HUES64 (cell line): ENCODE data around the gene OR9Q1.
"Not testable (repeated sequence)": the region's sequence is repeated elsewhere in the genome, so short reads cannot be mapped to it uniquely, and the experiment has no call there.

ENCODE experiments used
- H3K27ac ChIP-seq: 2 replicates; pipeline ENCODE4 v1.7.0; 2013; ENCODE audit warnings: low read depth, low read length, inconsistent platforms
- H3K27me3 ChIP-seq: 2 replicates; pipeline ENCODE4 v1.6.1; 2013; ENCODE audit warnings: mild to moderate bottlenecking, low read length; ENCODE audit not compliant: insufficient read depth
- H3K36me3 ChIP-seq: 2 replicates; pipeline ENCODE4 v1.6.1; 2013; ENCODE audit warnings: mild to moderate bottlenecking, low read length; ENCODE audit not compliant: insufficient read depth
- H3K4me1 ChIP-seq: 2 replicates; pipeline ENCODE4 v1.6.1; 2013; ENCODE audit warnings: mild to moderate bottlenecking, low read length, moderate library complexity; ENCODE audit not compliant: insufficient read depth
- H3K4me3 ChIP-seq: 2 replicates; pipeline ENCODE4 v1.5.1; 2013; ENCODE audit warnings: mild to moderate bottlenecking, low read length, moderate library complexity
- H3K9ac ChIP-seq: 2 replicates; pipeline ENCODE4 v1.6.1; 2013; ENCODE audit warnings: mild to moderate bottlenecking, low read depth, low read length
- H3K9me3 ChIP-seq: 2 replicates; pipeline ENCODE4 v1.6.1; 2013; ENCODE audit warnings: low read depth, low read length; ENCODE audit not compliant: insufficient read depth
- WGBS: fragments of 150-250, 120-280 bp; methylation state at CpG from one replicate; pipeline ENCODE4 v1.1.7; 2013; ENCODE audit warnings: missing lambda C conversion rate; 5-methylcytosine and 5-hydroxymethylcytosine counted together

OR9Q1 gene

DNA sequence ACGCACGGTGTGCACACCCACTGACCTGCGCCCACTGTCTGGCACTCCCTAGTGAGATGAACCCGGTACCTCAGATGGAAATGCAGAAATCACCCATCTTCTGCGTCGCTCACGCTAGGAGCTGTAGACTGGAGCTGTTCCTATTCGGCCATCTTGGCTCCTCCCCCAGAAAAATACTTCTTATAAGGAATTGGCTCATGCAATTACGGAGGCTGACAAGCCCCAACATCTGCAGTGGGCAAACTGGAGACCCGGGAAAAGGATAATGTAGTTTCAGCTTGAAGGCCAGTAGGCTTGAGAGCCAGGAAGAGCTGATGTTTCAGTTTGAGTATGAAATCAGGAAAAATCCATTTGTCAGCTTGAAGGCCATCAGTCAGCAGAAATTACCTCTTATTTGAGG, 23.7 kb upstream of the OR9Q1 start:
- not testable (repeated sequence) for H3K27me3 ChIP-seq, H3K4me1 ChIP-seq, H3K27ac ChIP-seq, H3K36me3 ChIP-seq, H3K9me3 ChIP-seq, H3K4me3 ChIP-seq, H3K9ac ChIP-seq
- 95% methylated on average over 10 of the region's 10 CpGs for WGBS

DNA sequence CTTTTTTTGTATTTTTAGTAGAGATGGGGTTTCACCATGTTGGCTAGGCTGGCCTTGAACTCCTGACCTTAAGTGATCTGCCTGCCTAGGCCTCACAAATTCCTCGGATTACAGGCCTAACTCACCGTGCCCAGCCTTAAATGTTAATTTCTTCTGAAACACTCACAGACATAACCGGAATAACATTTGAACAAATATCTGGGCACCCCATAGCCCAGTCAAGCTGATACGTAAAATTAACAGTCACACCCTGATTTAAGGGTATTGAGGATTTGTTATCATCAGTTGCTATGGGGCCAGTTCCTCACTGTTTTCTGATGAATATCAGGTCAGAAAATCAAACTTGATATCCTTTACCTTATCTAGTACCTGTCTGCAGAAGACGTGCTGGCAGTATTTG, 23.0 kb upstream of the OR9Q1 start:
- 75% methylated on average over 5 of the region's 5 CpGs for WGBS
- Histone ChIP-seq H3K27me3 (no peaks in the 10 kb centered on the region), H3K9me3 (peaks cover 5% of the 10 kb centered on the region), H3K4me3 (no peak overlapping the region), H3K4me1 (peaks cover 7% of the 10 kb centered on the region; the same call in 1 of the 2 replicates), H3K36me3 (no peaks in the 10 kb centered on the region), H3K27ac (no peak overlapping the region), H3K9ac (no peak overlapping the region)

DNA sequence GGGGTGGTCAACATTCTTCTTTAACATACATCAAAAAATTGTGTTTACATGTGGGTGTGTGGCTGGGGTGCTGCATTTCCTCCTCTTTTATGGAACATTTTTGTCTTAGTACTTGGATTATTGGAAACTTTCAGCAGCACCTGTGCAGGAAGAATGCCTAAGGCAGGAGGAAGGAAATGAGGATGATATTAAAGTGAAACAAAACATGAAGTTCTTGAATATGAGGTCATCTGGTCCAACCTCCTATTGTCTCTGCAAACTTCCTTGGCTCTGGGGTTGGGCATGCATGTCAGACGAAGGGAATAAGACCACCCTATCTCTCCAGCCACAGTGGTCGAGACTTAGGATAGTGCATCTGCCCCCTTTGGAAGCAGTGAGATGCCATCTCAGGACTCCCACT, 20.6 kb upstream of the OR9Q1 start:
- peaks cover 7% of the 10 kb centered on the region; the same call in 1 of the 2 replicates for H3K4me1 ChIP-seq
- no peak overlapping the region for H3K4me3 ChIP-seq
- peaks cover 5% of the 10 kb centered on the region for H3K9me3 ChIP-seq
- H3K27ac ChIP-seq, result no peak overlapping the region
- no peaks in the 10 kb centered on the region for H3K27me3 ChIP-seq
- WGBS, result 98% methylated on average over 2 of the region's 2 CpGs
- H3K36me3 ChIP-seq, result no peaks in the 10 kb centered on the region
- H3K9ac ChIP-seq, result no peak overlapping the region

DNA sequence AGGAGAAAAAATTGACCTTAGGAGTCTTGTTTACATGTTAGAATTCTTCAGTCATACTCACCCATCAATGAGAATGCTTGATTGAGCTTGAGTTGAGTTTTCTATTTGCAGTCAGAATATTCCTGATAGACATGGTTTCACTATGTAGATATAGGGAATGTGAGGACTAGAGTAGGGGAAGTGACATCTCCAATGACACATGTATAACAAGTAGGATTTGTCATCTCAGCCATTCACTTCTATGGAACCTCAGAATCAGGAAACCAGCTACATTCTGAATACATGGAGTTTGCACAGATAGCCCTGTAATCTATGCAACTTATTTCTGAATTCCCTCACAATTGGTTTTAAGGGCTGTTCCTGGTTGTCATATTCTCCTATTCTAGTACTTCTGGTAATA, 20.1 kb upstream of the OR9Q1 start:
- Histone ChIP-seq H3K27ac (no peak overlapping the region), H3K36me3 (no peaks in the 10 kb centered on the region), H3K4me3 (no peak overlapping the region), H3K4me1 (peaks cover 7% of the 10 kb centered on the region; the same call in 1 of the 2 replicates), H3K9me3 (peaks cover 5% of the 10 kb centered on the region), H3K27me3 (no peaks in the 10 kb centered on the region), H3K9ac (no peak overlapping the region)

DNA sequence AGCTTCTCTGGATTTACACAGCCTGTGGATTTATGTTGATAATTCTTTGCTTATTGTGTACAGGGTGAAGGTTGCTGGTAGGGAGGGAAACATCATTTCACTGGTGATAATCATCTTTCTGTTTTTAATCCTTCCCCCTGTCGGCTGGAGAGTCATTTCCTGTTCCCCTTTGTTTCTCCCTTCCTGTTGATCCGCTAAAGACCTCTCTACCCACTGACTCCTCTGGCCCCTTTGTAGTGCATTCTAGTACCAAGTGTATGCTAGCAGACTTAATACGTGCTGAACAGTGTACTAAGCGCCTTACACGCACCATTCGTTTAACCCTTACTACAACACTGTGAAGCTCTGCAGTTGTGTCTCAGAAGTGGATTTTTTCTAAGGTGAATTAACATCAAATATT, 19.0 kb upstream of the OR9Q1 start:
- no peaks in the 10 kb centered on the region for H3K27me3 ChIP-seq
- H3K36me3 ChIP-seq, result no peaks in the 10 kb centered on the region
- peaks cover 7% of the 10 kb centered on the region; the same call in 1 of the 2 replicates for H3K4me1 ChIP-seq
- H3K4me3 ChIP-seq, result no peak overlapping the region
- 82% methylated on average over 6 of the region's 6 CpGs for WGBS
- H3K9ac ChIP-seq, result no peak overlapping the region
- H3K27ac ChIP-seq, result no peak overlapping the region
- peaks cover 5% of the 10 kb centered on the region for H3K9me3 ChIP-seq

DNA sequence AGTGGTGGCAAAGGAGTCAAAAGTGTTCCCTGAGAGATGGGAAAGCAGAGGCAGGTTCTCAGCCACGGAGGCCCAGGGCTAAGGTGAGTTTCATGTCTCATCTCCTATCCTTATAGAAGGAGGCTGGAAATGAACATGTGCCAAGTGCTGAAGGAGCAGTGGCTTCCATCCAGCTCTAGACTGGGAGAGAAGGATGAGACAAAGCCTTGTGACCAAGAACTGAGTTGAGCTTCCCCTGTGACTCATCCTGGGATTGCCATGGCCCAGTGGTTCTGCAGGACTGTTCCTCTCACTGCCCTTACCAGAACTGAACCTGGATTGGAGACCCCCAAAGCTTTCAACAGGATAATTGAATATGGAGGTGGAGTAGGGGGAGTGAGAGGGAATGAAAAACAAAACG, 16.7 kb upstream of the OR9Q1 start:
- 100% methylated on average over 1 of the region's 2 CpGs for WGBS
- no peaks in the 10 kb centered on the region for H3K36me3 ChIP-seq
- H3K9ac ChIP-seq, result no peak overlapping the region
- H3K27ac ChIP-seq, result no peak overlapping the region
- H3K4me3 ChIP-seq, result no peak overlapping the region
- peaks cover 7% of the 10 kb centered on the region; the same call in 1 of the 2 replicates for H3K4me1 ChIP-seq
- H3K9me3 ChIP-seq, result no peaks in the 10 kb centered on the region
- no peaks in the 10 kb centered on the region for H3K27me3 ChIP-seq

DNA sequence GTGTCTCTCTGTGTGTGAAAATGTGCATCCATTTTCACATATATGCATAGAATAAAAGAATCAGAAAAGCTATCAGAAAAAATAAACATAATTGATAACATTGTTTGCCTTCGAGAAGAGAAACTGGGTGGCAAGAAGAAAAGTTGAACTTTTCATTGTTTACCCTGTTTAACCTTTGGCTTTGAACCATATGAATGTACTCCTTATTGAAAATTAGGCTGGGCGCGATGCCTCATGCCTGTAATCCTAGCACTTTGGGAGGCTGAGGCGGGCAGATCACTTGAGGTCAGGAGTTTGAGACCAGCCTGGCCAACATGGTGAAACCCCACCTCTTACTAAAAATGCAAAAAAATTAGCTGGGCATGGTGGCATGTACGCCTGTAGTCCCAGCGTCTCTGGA, 11.9 kb upstream of the OR9Q1 start:
- WGBS, result 84% methylated on average over 6 of the region's 6 CpGs
- Histone ChIP-seq H3K4me3 (no peak overlapping the region), H3K4me1 (no peaks in the 10 kb centered on the region), H3K36me3 (no peaks in the 10 kb centered on the region), H3K27ac (no peak overlapping the region), H3K9me3 (no peaks in the 10 kb centered on the region), H3K9ac (no peak overlapping the region), H3K27me3 (no peaks in the 10 kb centered on the region)

DNA sequence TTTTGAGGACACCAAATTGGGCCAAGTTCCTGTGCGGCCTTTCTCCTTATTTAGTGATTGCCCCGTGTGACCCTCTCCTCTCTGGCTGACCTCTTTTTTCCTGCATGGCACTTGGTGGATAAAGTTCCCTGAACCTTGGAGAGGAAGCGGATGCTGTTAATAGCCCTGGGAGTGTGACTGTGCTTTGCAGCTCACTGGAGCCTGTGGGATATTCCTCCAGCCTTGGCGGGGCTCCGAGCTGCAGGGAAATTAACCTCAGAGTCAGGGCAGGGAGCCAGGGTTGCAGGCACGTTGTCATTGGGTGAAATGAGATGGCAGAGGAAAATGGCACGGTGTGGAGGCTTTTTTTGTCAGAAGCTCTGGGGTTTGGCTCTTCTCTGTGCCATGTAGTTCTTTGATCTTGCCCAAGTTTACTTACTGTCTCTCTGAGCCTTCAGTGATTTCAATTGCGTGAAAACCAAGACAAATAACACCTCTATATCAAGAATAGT, 965 bp downstream of the OR9Q1 start:
- H3K4me3 ChIP-seq, result no peak overlapping the region
- no peaks in the 10 kb centered on the region for H3K9me3 ChIP-seq
- H3K9ac ChIP-seq, result no peak overlapping the region
- H3K4me1 ChIP-seq, result no peaks in the 10 kb centered on the region
- H3K36me3 ChIP-seq, result no peaks in the 10 kb centered on the region
- WGBS, result 81% methylated on average over 7 of the region's 8 CpGs
- H3K27me3 ChIP-seq, result no peaks in the 10 kb centered on the region
- no peak overlapping the region for H3K27ac ChIP-seq

DNA sequence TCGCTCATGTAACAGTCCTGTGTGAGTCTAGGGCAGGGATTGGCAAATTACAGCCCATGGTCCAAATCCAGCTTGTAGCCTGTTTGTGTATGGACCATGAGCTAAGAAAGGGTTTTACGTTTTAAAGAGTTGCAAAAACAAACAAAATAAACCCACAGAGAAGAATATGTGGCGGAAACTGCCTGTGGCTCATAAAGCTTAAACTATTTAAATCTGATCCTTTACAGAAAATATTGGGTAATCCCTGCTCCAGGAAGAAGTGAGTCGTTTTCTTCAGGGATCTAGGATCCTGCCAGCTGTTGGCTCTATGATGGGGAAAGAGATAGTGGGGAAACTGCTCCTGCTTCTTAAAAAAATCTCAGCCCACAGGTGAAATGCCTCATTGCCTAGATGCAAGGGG, 3.7 kb downstream of the OR9Q1 start:
- H3K27ac ChIP-seq, result no peak overlapping the region
- no peaks in the 10 kb centered on the region for H3K36me3 ChIP-seq
- WGBS, result 95% methylated on average over 4 of the region's 4 CpGs
- H3K9ac ChIP-seq, result no peak overlapping the region
- H3K4me3 ChIP-seq, result no peak overlapping the region
- H3K27me3 ChIP-seq, result no peaks in the 10 kb centered on the region
- H3K9me3 ChIP-seq, result no peaks in the 10 kb centered on the region
- no peaks in the 10 kb centered on the region for H3K4me1 ChIP-seq

DNA sequence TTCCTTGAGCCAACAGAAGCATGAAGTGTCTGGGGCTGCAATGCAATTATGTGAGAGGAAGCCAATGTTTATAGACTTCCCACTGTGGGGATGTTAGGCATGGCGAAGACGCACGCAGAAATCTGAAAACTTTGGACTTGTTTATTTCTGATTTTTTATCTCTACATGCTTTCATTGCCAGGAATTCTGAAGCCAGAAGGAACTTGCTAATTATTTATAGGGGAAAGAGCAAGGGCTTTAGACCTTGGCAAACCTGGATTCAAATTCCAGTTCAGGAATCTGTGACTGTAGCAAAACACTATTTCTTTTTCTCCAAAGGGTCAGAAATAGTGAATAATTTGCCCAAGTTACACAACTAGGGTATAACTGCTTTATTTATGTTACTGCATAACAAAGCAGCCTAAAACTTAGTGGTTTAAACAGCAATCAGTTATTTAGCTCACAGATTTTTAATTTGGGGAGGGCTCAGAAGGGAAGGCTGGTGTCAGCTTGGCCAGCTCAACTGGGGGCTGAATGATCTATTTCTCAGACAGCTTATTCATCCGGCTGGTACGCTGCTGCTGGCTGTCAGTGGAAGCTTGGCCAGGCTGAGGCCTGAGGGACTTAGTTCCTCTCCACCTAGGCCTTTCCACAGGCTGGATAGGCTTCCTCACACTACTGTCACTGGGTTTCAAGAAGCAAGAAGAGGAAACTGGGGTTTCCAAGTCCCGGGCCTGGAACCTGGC, 5.2 kb downstream of the OR9Q1 start:
- H3K36me3 ChIP-seq, result no peaks in the 10 kb centered on the region
- H3K27me3 ChIP-seq, result no peaks in the 10 kb centered on the region
- no peak overlapping the region for H3K9ac ChIP-seq
- H3K4me1 ChIP-seq, result no peaks in the 10 kb centered on the region
- no peaks in the 10 kb centered on the region; the same call in 1 of the 2 replicates for H3K9me3 ChIP-seq
- WGBS, result 95% methylated on average over 6 of the region's 6 CpGs
- H3K4me3 ChIP-seq, result no peak overlapping the region
- H3K27ac ChIP-seq, result no peak overlapping the region

DNA sequence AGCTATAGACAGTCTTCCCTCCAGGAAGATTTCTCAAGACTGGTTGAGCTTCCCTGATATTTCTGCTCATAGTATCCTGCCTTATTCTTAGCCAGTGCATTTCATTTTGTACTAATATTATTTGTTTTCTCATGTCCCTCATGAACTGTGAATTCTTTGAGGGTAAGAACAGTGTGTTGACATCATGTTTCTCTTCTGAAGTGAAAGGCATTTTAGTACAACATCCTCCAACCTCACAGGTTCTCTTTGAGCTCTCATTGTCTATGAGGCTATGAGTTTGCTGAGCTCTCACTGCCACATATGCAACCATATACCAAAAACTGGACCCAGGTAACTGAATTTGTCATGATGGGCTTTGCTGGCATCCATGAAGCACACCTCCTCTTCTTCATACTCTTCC, 7.0 kb downstream of the OR9Q1 start, which contains the start of gene OR6Q1:
TSS of gene OR6Q1 (plus strand) at position 301 of the 400 bp plus-strand sequence. CDS start at position 301, 0 bp downstream.
- Histone ChIP-seq H3K36me3 (no peaks in the 10 kb centered on the region), H3K9me3 (peaks cover 1% of the 10 kb centered on the region; the same call in 1 of the 2 replicates), H3K4me3 (no peak within 1 kb of the TSS), H3K27me3 (no peaks in the 10 kb centered on the region), H3K4me1 (no peaks in the 10 kb centered on the region), H3K27ac (no peak within 1 kb of the TSS), H3K9ac (no peak within 1 kb of the TSS)
